ENCODE data around the gene RYR2. TPM values are rescaled to one million over a fixed set of nuclear protein-coding genes. Genes with fewer than 3 reads are reported as not detected.
"Not testable (repeated sequence)": the region's sequence is repeated elsewhere in the genome, so short reads cannot be mapped to it uniquely, and the experiment has no call there.

Gene RYR2
- total RNA-seq, 1 donor from 2014 or later, result 0.02 TPM

DNA sequence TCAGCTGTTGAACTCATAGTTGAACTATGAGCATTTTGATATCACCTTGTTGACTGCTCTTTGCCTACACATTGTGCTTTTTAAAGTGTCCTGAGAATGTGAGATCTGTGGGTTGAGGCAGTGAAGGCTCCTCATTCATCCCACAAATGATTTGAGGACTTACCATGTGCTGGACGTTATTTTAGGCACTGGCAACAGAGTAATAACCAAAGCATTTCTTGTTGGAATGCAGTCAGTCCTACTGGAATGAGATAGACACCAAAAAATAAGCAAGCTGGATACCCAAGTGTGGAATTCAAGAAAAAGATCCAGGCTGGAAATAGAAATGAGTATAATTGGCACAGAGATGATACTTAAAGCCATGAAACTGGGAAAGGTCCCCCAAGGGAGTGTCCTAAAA is 775.3 kb downstream of the RYR2 start:
- Mint-ChIP-seq H3K27ac (no peak overlapping the region), H3K9me3 (no peaks in the 10 kb centered on the region), H3K4me3 (no peak overlapping the region)

DNA sequence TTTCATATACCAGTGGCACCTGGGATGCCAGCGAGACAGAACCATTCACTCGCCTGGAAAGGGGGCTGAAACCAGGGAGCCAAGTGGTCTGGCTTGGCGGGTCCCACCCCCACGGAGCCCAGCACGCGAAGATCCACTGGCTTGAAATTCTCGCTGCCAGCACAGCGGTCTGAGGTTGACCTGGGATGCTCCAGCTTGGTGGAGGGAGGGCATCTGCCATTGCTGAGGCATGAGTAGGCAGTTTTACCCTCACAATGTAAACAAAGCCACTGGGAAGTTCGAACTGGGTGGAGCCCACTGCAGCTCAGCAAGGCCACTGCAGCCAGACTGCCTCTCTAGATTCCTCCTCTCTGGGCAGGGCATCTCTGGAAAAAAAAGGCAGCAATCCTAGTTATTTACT is 778.6 kb downstream of the RYR2 start:
- H3K4me3 Mint-ChIP-seq; intact Hi-C loops (cut with micrococcal nuclease); H3K9me3 Mint-ChIP-seq; H3K4me1 Mint-ChIP-seq; DNase-seq; H3K36me3 Mint-ChIP-seq (ENCODE audit: low read depth); H3K27me3 Mint-ChIP-seq; H3K27ac Mint-ChIP-seq: not testable (repeated sequence)

More for the DNA sequence above, 775.3 kb downstream of the RYR2 start:
- Mint-ChIP-seq H3K36me3 (ENCODE audit: low read depth) (no peaks in the 10 kb centered on the region), H3K27me3 (no peaks in the 10 kb centered on the region), H3K4me1 (no peaks in the 10 kb centered on the region)
- DNase-seq, result no peak
- intact Hi-C loops (cut with micrococcal nuclease), result no loop called here

DNA sequence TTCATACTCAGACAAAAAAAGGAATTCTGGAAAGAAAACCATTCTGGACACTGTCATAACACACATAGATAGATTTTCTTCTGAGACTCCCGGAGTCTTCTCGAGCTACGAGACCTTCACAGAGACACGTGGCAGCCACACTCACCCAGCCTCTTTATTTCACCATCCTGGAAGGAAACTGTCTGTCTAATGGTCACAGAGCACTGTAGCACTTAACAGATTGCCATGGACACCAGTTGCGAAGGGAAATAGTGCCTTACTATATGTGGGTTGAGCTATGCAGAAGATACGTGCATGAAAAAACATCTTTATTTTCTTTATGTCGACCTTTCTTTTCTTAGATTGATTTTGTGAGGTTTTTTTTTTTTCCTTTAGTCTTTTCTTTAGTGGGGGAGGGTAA is 790.9 kb downstream of the RYR2 start:
- intact Hi-C loops (cut with micrococcal nuclease), result no loop called here
- Mint-ChIP-seq H3K27me3 (no peaks in the 10 kb centered on the region), H3K9me3 (no peaks in the 10 kb centered on the region), H3K27ac (no peak overlapping the region), H3K4me3 (no peak overlapping the region), H3K36me3 (ENCODE audit: low read depth) (no peaks in the 10 kb centered on the region), H3K4me1 (no peaks in the 10 kb centered on the region)
- no peak for DNase-seq

DNA sequence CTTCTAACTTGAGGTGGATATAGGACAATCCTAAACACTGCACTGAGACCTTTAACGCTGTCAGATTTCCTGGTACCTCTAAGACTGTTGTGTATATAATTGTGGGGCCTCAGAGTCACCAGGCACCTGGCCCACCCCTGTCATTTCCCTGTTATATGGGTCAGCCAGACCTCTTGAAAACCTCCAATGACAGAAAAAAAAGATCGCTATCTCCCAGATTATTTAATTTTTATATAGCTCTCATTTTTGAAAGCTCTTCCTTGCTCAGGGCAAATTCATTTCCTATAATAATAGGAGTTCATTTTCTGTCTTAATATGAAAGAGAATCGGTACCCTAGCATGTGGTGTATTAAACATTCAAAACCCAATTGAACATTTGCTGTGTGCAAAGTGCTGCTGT is 792.1 kb downstream of the RYR2 start:
- no peak overlapping the region for H3K27ac Mint-ChIP-seq
- intact Hi-C loops (cut with micrococcal nuclease), result no loop called here
- H3K4me3 Mint-ChIP-seq, result no peak overlapping the region
- H3K9me3 Mint-ChIP-seq, result no peaks in the 10 kb centered on the region
- no peaks in the 10 kb centered on the region for H3K27me3 Mint-ChIP-seq
- no peaks in the 10 kb centered on the region for H3K36me3 Mint-ChIP-seq (ENCODE audit: low read depth)
- DNase-seq, result no peak
- no peaks in the 10 kb centered on the region for H3K4me1 Mint-ChIP-seq

DNA sequence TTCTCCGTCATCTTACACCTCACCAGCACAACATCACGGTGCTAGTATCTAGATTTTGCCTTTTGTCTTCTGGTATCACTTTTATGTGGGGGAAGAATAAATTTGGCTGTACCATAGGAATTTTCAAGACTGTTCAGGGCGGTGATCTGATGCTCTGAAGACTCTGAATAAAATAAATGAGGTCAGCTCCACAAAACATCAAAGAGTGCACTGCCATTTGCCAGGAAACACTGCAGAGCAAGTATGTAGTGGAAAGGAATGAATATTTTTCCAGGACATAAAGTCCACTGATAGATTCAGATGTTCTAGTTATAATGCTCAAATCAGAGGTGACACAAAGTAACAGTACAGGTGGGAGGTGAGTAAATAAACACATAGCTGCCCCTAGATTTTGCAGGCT is 792.5 kb downstream of the RYR2 start:
- Mint-ChIP-seq H3K36me3 (ENCODE audit: low read depth) (no peaks in the 10 kb centered on the region), H3K27me3 (no peaks in the 10 kb centered on the region), H3K4me1 (no peaks in the 10 kb centered on the region), H3K27ac (no peak overlapping the region), H3K9me3 (no peaks in the 10 kb centered on the region), H3K4me3 (no peak overlapping the region)
- no peak for DNase-seq
- intact Hi-C loops (cut with micrococcal nuclease), result no loop called here

DNA sequence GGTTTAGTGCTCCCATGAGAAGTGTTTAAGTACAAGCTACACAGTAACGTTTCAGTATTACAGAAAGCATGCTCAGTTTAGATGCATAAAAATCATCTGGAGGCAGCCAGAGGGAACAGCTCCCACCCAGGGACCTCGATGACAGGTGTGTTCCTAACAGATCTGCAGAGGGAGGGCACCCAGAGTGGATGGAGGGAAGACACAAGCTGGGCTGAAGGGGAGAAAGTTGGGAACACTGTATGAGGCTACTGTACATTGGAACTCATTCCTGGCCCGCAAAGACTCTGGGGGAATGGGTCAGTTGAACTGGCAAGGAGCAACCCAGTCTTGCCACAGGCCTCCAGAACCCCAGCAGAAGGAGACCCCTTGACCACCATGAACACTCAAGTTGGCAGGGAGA is 796.3 kb downstream of the RYR2 start:
- Mint-ChIP-seq H3K27ac (no peak overlapping the region), H3K4me1 (no peaks in the 10 kb centered on the region), H3K4me3 (no peak overlapping the region), H3K27me3 (no peaks in the 10 kb centered on the region), H3K36me3 (ENCODE audit: low read depth) (no peaks in the 10 kb centered on the region), H3K9me3 (no peaks in the 10 kb centered on the region)
- no peak for DNase-seq
- intact Hi-C loops (cut with micrococcal nuclease), result no loop called here

DNA sequence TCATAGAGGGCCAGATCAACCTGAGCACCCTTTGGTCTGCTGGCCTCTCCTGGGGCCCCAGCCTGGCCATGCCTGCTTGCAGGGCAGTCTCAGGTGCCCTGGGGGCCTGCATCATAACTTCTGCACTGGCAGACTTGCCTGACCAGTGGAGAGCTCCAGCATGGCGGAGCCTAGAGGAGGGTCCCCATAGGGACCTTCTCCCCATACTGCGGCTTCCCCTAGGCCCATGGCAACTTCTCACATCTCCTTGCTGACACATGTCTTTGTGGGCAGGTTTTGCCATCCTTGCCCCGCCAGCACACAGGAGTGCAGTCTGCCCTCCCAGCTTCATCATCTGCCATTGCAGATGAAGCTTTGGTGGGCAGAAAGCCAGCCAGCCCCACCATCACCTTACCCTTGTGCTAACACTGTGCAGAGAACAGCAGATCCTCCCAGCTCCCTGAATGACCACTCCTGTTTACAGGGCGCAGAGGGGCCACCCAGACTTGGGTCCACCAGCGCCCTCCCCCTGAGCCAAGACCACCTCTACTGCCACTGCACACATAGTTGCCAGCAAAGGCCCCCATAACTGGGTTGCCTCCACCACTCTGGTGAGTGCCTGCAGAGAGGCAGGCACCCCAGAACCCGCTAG is 797.0 kb downstream of the RYR2 start:
- Mint-ChIP-seq H3K4me1 (no peaks in the 10 kb centered on the region), H3K9me3 (no peaks in the 10 kb centered on the region)

DNA sequence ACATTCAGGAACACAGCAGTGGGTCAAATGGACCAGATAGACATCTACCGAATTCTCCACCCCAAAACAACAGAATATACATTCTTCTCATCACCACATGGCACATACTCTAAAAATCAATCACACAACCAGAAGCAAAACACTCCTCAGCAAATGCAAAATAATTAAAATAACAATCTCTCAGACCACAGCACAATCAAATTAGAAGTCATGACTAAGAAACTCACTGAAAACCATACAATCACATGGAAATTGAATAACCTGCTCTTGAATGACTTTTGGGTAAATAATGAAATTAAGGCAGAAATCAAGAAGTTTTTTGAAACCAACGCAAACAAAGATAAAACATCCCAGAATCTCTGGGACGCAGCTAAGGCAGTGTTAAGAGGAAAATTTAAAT is 799.5 kb downstream of the RYR2 start:
- Mint-ChIP-seq H3K27ac (no peak overlapping the region), H3K36me3 (ENCODE audit: low read depth) (no peaks in the 10 kb centered on the region), H3K27me3 (no peaks in the 10 kb centered on the region), H3K9me3 (no peaks in the 10 kb centered on the region), H3K4me1 (no peaks in the 10 kb centered on the region), H3K4me3 (no peak overlapping the region)
- intact Hi-C loops (cut with micrococcal nuclease), result no loop called here
- DNase-seq, result no peak

More for the DNA sequence above, 797.0 kb downstream of the RYR2 start:
- no peak for DNase-seq
- no peaks in the 10 kb centered on the region for H3K27me3 Mint-ChIP-seq
- no peak overlapping the region for H3K27ac Mint-ChIP-seq
- intact Hi-C loops (cut with micrococcal nuclease), result no loop called here
- no peaks in the 10 kb centered on the region for H3K36me3 Mint-ChIP-seq (ENCODE audit: low read depth)
- H3K4me3 Mint-ChIP-seq, result no peak overlapping the region

DNA sequence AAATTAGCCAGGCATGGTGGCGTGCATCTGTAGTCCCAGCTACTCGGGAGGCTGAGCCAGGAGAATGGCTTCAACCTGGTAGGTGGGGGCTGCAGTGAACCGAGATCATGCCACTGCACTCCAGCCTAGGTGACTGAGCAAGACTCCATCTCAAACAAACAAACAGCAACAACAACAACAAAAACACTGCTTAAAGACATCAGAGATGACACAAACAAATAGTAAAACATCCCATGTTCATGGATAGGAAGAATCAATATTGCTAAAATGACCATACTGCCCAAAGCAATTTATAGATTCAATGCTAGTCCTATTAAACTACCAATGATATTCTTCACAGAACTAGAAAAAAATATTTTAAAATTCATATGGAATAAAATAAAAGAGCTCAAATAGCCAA is 801.5 kb downstream of the RYR2 start:
- H3K27me3 Mint-ChIP-seq; DNase-seq; H3K9me3 Mint-ChIP-seq; H3K4me1 Mint-ChIP-seq; H3K36me3 Mint-ChIP-seq (ENCODE audit: low read depth); H3K4me3 Mint-ChIP-seq; H3K27ac Mint-ChIP-seq; intact Hi-C loops (cut with micrococcal nuclease): not testable (repeated sequence)

DNA sequence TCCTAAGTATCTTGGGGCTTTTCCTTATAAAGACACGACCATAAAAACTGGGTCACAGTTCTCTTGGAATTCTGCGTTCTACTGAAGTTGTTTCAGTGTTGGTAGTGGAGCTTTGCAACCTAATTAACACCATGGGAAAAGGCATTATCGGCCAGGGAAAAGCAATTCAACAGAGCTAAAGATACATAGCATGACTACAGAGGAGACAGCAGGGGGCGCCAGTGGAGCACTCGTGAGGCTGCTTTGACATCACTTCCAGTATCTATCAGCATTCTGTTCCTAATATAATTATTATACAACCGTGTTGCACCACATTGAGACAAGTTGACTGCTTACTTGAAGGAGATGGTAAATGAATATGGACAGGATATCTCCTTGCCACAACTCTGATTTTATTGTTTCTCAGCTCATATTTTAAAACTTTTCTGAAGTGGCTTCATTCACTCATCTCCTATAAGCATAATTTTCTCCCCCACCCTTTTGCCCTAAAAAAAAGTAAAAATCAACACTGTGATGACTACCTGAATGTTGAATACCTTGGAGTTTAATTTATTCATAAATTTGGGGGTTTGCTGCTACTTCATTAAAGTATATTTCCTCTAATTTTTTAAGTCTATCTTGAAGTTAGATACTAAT is 809.3 kb downstream of the RYR2 start:
- no peaks in the 10 kb centered on the region for H3K27me3 Mint-ChIP-seq
- peak; percentile 63 for DNase-seq
- intact Hi-C loops (cut with micrococcal nuclease), result no loop called here
- H3K4me1 Mint-ChIP-seq, result no peaks in the 10 kb centered on the region
- no peaks in the 10 kb centered on the region for H3K36me3 Mint-ChIP-seq (ENCODE audit: low read depth)
- H3K9me3 Mint-ChIP-seq, result peaks cover 5% of the 10 kb centered on the region
- H3K4me3 Mint-ChIP-seq, result no peak overlapping the region
- H3K27ac Mint-ChIP-seq, result no peak overlapping the region

DNA sequence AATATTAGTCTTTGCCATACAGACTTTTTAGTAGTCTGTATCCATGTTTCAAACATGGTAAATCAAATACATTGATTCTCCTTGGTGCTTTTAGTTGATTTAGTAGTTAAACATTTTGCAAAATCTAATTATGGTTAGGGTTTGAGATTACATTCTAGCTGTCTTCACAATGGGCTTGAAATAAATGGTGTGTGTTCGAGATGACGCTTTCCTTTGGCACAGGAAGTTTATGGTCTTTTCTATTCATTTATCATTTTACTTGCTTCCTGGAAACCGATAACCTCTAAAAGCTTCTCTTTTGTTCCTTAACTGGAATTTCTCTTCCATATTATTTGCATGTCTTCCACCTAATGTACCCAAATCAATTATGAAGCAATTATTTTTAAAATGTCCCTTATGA is 810.4 kb downstream of the RYR2 start:
- H3K36me3 Mint-ChIP-seq (ENCODE audit: low read depth), result no peaks in the 10 kb centered on the region
- no peak overlapping the region for H3K4me3 Mint-ChIP-seq
- no peaks in the 10 kb centered on the region for H3K27me3 Mint-ChIP-seq
- H3K27ac Mint-ChIP-seq, result no peak overlapping the region
- H3K9me3 Mint-ChIP-seq, result peaks cover 5% of the 10 kb centered on the region
- no peak for DNase-seq
- intact Hi-C loops (cut with micrococcal nuclease), result no loop called here
- H3K4me1 Mint-ChIP-seq, result no peaks in the 10 kb centered on the region

DNA sequence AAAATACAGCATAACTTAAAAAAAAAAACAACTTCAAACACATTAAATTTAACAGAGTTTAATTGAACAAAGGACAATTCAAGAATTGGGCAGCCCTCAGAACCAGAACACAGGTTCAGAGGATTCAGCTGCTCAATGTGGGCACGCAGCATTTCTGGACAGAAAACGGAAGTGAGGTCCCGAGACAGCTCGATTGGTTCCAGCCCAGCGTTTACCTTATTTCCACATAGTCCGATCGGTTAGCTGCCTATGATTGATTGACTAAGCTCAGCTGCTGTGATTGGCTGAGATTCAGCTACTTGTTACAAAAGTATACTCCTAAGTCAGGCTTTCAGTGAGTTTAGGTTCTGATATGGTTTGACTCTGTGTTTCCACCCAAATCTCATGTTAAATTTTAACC is 815.5 kb downstream of the RYR2 start:
- no peaks in the 10 kb centered on the region for H3K9me3 Mint-ChIP-seq
- no peaks in the 10 kb centered on the region for H3K27me3 Mint-ChIP-seq
- H3K4me1 Mint-ChIP-seq, result no peaks in the 10 kb centered on the region
- H3K36me3 Mint-ChIP-seq (ENCODE audit: low read depth), result no peaks in the 10 kb centered on the region
- H3K4me3 Mint-ChIP-seq, result no peak overlapping the region
- intact Hi-C loops (cut with micrococcal nuclease), result no loop called here
- DNase-seq, result no peak
- no peak overlapping the region for H3K27ac Mint-ChIP-seq

DNA sequence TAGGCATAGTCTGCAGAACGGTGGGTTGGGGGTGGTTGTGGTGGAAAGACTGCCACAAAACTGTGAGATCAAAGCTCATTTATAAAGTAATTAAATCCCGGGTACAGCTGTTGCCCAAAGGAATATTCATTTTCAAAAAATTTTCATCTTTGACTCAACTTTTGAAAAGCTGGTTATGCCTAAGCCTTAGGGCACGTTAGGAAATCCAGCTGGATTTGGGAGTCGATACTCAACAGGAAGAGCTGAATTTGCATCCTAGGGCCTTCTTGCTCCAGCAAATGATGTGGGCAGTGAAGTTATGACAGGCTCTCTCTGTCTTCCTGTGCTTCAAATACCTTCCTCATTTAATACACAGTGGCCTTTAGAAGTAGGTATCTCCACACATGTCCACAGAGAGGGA is 817.0 kb downstream of the RYR2 start:
- no peaks in the 10 kb centered on the region for H3K4me1 Mint-ChIP-seq
- H3K27ac Mint-ChIP-seq, result no peak overlapping the region
- intact Hi-C loops (cut with micrococcal nuclease), result no loop called here

DNA sequence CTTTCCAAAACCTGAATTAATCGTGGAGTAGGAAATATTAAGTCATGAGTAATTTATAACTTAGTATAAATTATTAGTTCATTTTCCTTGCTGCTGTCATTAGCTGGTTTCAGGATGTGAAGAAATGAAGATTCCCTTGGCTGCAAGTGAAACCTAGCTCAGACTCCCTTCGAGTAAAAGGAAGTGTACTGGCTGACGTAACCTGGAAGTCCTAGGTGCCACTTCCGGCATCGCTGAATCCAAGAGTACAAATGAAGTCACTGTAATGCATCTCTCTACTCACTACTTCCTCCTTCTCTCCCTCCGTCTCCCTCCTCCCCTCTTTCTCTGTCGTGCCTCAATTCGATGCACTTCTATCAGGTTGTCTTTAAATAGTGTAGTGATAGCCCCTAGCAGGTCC is 820.0 kb downstream of the RYR2 start:
- intact Hi-C loops (cut with micrococcal nuclease), result no loop called here

More for the DNA sequence above, 817.0 kb downstream of the RYR2 start:
- Mint-ChIP-seq H3K4me3 (no peak overlapping the region), H3K36me3 (ENCODE audit: low read depth) (no peaks in the 10 kb centered on the region), H3K27me3 (no peaks in the 10 kb centered on the region), H3K9me3 (no peaks in the 10 kb centered on the region)
- no peak for DNase-seq

DNA sequence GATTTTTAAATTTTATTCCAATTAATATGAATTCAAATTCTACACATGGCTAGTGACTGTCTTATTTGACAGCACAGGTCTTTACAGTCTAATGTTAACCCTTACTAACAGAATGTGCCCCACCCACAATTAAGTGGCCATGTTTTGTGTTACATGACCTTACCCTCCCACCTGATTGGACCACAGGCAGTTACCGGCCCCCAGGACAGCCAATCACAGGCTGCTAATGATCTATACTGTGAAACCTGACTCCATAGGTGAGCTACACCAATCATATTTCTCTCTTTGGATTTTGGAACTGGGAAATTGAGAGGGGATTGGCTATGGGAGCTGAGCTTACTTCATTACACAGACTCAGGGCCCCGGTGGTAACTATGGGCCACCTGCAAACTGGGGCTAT is 821.2 kb downstream of the RYR2 start:
- Mint-ChIP-seq H3K27ac (no peak overlapping the region), H3K36me3 (ENCODE audit: low read depth) (no peaks in the 10 kb centered on the region), H3K27me3 (peaks cover 3% of the 10 kb centered on the region), H3K4me3 (no peak overlapping the region), H3K9me3 (no peaks in the 10 kb centered on the region), H3K4me1 (peaks cover 4% of the 10 kb centered on the region)
- intact Hi-C loops (cut with micrococcal nuclease), result no loop called here
- no peak for DNase-seq

More for the DNA sequence above, 820.0 kb downstream of the RYR2 start:
- Mint-ChIP-seq H3K4me3 (no peak overlapping the region), H3K9me3 (no peaks in the 10 kb centered on the region), H3K27ac (no peak overlapping the region), H3K4me1 (peaks cover 4% of the 10 kb centered on the region), H3K36me3 (ENCODE audit: low read depth) (no peaks in the 10 kb centered on the region), H3K27me3 (peaks cover 3% of the 10 kb centered on the region)
- no peak for DNase-seq
